ENCODE data around the gene ST3GAL2.
"Not testable (repeated sequence)": the region's sequence is repeated elsewhere in the genome, so short reads cannot be mapped to it uniquely, and the experiment has no call there.

The ST3GAL2 gene

DNA sequence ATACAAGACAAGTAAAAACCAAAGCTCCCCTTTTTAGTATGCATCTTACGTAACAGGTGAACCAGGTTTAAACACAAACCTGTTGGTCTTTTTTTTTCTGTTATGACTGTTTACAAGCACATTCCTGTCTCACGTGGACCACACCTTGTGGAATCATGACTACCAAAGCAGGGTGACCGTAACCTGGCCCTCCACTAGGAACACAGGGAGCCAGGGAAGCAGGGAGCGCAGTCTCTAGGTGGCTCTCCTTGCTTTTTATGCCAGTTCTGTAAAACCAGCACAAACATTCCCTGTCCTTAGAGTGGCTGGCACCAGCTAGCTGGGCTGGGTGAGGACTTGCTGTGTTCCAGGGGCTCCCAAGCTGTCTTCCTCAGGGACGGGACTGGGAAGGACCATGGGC lies 48.1 kb downstream of the ST3GAL2 start:
- no peak for DNase-seq (ENCODE audit: low read depth in 4 of 4, low spot score in 1 of 4)

GRCh38 chr16:70388006-70388680 lies 50.8 kb downstream of the ST3GAL2 start:
- no peak for DNase-seq (ENCODE audit: low read depth in 4 of 4, low spot score in 1 of 4)

DNA sequence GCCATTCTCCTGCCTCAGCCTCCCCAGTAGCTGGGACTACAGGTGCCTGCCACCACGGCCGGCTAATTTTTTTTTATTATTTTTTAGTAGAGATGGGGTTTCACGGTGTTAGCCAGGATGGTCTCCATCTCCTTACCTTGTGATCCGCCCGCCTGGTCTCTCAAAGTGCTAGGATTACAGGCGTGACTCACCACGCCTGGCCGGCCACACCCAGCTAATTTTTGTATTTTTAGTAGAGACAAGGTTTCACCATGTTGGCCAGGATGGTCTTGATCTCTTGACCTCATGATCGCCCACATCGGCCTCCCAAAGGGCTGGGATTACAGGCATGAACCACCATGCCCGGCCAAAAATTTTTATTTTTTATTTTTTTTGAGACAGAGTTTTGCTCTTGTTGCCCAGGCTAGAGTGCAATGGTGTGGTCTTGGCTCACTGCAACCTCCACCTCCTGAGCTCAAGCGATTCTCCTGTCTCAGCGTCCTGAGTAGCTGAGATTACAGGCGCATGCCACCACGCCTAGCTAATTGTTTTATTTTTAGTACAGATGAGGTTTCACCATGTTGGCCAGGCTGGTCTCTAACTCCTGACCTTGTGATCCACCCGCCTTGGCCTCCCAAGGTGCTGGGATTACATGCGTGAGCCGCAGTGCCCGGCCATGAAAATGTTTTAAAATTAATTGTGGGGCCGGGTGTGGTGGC lies 52.5 kb downstream of the ST3GAL2 start:
- DNase-seq (ENCODE audit: low read depth in 4 of 4, low spot score in 1 of 4), result not testable (repeated sequence)

GRCh38 chr16:70383421-70383960 lies 55.4 kb downstream of the ST3GAL2 start:
- no peak for DNase-seq (ENCODE audit: low read depth in 4 of 4, low spot score in 1 of 4)

GRCh38 chr16:70381604-70382342 lies 57.1 kb downstream of the ST3GAL2 start:
- no peak for DNase-seq (ENCODE audit: low read depth in 4 of 4, low spot score in 1 of 4)

DNA sequence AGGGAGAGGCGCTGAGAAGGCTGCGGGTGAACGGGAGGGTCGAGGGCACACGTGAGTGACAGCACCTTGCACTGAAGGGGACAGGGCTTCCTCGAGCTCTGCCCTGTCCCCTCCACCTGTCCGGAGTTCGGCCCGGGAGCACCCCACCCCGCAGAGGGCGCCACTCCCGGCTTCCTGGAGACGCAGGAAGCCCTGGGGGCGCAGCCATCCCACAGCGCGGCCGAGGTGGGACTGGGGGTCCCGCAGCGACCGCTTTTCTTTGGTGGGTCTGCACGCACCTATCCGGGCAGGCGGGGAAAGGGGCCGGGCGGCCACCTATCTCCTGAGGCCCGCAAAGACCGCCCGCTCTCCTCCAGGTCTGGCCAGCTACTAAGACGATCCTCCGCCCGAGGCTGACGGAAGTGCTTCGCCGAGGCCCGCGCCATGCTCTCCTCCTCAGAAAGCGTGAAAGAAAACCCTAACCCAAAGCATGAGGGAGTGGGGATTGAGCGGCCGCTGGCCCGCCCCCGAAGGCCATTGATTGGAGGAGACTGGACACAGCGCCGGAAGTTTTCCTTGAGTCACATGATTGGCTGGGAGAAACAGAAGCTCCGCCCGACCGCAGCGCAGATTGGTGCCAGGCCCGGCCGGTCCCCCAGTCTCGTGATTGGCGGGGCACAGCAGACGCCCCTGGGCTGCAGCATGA lies 57.8 kb downstream of the ST3GAL2 start:
- DNase-seq (ENCODE audit: low read depth in 4 of 4, low spot score in 1 of 4), result peak; percentile 80 to 96 (median 89)

GRCh38 chr16:70380248-70380918 lies 58.5 kb downstream of the ST3GAL2 start:
- peak; percentile 55 to 75 (median 65) for DNase-seq (ENCODE audit: low read depth in 4 of 4, low spot score in 1 of 4)

- no peak for DNase-seq (ENCODE audit: low read depth in 4 of 4, low spot score in 1 of 4)
Measured at GRCh38 chr16:70378869-70379493, 59.9 kb downstream of the ST3GAL2 start.

DNA sequence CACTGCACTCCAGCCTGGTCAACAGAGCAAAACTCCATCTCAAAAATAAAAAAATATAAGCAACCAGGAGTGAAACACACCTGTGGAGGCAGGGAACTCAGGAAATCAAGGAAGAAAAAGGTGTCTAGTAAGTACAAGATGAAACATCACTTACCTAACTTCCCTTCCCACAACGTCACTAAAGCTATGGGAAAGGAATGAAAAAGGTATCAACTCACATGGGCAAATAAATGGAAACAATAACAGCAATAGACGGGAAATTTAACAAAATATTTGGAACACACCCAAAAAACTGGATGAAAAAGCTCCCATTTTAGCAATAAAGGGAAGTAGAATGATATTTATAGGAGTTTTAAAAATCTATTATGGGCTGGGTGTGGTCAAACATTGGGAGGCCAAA lies 61.1 kb downstream of the ST3GAL2 start:
- DNase-seq (ENCODE audit: low read depth in 4 of 4, low spot score in 1 of 4), result no peak

DNA sequence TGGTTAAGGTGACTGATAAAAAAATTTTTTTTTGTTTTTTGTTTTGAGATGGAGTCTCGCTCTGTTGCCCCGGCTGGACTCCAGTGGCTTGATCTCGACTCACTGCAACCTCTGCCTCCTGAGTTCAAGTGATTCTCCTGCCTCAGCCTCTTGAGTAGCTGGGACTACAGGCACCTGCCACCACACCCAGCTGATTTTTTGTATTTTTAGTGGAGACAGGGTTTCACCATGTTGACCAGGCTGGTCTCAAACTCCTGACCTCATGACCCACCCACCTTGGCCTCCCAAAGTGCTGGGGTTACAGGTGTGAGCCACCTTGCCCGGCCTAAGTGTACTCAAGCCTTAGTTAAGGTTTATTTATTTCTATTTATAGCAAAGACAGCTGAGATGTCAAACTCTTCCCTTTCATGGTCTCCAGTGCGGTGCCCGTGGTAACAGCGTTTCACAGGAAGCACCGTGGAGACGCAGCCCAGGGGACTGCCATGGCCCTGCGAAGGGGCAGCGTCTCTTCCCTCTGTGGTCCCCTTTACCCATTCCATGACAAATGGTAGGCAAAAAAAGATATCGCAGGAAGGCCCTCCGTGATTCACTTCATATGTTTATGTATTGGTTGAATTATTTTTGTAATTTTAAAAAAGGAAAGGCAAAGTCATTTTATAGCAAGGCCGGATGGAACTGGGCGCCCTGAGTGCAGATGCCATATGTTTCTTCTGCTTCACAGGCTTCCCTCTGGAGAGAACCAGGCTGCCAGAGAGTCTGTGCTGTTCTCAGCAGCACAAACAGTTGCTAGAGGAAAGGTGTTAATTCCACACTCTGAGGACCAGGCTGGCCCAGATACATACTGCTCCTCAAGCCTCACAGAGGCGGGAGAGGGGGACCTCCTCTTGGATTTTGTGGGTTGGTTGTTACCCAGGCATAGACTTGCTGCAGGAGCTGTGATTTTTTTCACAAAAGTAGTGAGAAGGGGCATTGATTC lies 63.0 kb downstream of the ST3GAL2 start:
- no peak for DNase-seq (ENCODE audit: low read depth in 4 of 4, low spot score in 1 of 4)

- no peak for DNase-seq (ENCODE audit: low read depth in 4 of 4, low spot score in 1 of 4)
Measured at GRCh38 chr16:70374213-70374612, 64.7 kb downstream of the ST3GAL2 start.

DNA sequence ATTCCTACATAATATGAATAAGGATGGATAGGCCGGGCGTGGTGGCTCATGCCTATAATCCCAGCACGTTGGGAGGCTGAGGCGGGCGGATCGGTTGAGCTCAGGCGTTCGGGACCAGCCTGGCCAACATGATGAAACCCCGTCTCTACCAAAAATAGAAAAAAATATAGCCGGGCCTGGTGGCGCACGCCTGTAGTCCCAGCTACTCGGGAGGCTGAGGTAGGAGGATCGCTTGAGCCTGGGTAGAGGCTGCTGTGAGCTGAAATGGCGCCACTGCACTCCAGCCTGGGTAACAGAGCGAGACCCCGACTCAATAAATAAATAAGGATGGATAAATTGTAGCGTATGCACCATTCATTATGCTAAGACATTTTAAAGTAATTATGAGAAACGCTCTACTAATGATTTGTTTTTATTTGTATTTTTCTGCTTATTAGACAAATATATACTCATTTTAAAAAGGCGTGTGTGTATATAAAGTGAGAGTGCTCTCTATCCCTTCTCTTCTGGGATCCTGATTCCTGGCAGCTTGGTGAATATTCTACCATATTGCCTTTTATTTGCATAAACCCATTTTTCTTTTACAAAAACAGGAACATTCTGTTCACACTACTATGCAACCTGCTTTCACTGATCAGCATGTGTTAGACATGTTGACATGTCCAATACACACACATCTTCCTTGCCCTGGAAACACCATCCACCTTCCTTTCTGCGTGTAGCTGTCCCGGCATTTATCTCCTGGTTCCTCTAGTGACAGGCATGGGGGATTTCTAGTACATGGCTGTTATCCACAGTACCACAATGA lies 65.8 kb downstream of the ST3GAL2 start:
- no peak for DNase-seq (ENCODE audit: low read depth in 4 of 4, low spot score in 1 of 4)

- DNase-seq (ENCODE audit: low read depth in 4 of 4, low spot score in 1 of 4), result no peak
Measured at GRCh38 chr16:70370924-70371323, 68.0 kb downstream of the ST3GAL2 start.

DNA sequence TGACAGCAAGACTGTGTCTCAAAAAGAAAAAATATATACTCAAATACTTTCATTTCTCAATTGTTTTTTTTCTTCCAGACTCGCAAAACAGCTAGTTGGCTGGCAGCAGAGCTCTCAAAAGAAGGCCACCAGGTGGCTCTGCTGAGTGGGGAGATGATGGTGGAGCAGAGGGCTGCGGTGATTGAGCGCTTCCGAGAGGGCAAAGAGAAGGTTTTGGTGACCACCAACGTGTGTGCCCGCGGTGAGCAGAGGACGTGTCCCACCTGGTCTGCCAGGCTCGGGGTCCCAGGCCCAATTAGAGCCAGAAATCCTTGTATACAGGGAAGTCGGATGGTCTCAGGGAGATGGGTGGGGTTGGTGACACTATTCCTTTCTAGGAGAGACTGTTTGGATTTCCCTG lies 68.8 kb downstream of the ST3GAL2 start:
- not testable (repeated sequence) for DNase-seq (ENCODE audit: low read depth in 4 of 4, low spot score in 1 of 4)

DNA sequence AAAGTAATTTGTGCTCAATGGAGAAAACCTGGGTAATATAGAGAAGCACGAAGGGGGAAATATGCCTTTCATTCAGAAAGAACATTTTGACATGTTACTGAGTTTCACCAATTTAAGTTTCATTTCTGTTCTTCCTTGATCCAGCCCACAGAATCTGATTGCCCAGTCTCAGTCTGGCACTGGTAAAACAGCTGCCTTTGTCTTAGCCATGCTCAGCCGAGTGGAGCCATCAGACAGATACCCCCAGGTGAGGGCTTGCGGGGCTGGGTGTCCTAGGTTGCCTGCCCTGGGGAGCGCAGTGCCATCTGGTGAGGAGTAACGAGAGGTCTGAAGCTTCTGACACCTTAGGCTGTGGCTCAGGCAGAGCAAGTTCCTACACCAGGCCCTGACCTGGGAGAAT lies 74.5 kb downstream of the ST3GAL2 start:
- no peak for DNase-seq (ENCODE audit: low read depth in 4 of 4, low spot score in 1 of 4)

GRCh38 chr16:70359552-70359951 lies 79.3 kb downstream of the ST3GAL2 start:
- no peak for DNase-seq (ENCODE audit: low read depth in 4 of 4, low spot score in 1 of 4)

GRCh38 chr16:70349783-70350182 lies 89.1 kb downstream of the ST3GAL2 start:
- no peak for DNase-seq (ENCODE audit: low read depth in 4 of 4, low spot score in 1 of 4)

- no peak for DNase-seq (ENCODE audit: low read depth in 4 of 4, low spot score in 1 of 4)
Measured at GRCh38 chr16:70348991-70349390, 89.9 kb downstream of the ST3GAL2 start.
